NCI-H1417 (cell line): ENCODE data around the gene RPP25.
A peak's percentile ranks its signal among the peaks of the same experiment; 100 is the strongest.
"Not testable (repeated sequence)": the region's sequence is repeated elsewhere in the genome, so short reads cannot be mapped to it uniquely, and the experiment has no call there.

Source experiments
- DNase-seq, 3 experiments: peaks; one replicate each; lab custom pipeline; 2025; lab: John Stamatoyannopoulos, UW

Gene RPP25

GRCh38 chr15:74962671-74963070 is 6.1 kb upstream of the RPP25 start:
- no peak for DNase-seq

DNA sequence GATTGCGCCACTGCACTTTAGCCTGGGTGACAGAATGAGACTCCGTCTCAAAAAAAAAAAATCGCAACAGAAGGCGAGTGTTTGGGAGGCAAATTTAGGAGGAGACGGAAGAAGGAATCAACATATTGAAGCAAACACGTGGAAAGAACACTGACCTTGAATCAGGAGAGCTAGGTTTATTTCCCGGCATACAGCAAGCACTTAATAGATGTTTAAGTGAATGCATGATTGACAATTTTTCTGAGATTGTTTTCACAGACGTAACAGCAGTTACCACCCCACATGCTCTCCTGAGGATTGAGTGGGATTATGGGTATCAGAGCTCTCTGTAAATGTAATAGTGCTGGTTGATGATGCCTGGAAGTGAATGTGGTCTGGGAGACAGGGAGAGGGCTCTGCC is 5.6 kb upstream of the RPP25 start:
- DNase-seq = no peak

DNA sequence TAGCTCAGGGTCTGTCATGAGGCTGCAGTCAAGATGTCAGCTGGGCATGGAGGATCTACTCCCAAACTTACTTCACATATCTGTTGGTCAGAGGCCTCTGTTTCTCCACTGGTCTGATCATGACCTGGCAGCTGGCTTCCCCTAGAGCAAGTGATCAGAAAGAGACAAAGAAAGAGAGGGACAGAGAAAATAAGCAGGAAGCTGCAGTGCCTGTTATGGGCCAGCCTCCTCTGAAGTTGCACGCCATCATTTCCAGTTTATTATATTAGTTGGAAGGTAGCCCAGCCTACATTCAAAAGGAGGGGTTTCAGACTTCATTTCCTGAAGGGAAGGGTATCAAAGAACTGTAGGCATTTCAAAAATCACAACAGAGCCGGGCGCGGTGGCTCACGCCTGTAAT is 5.0 kb upstream of the RPP25 start:
- DNase-seq = peak in 1 of 3 experiments; percentile 47

DNA sequence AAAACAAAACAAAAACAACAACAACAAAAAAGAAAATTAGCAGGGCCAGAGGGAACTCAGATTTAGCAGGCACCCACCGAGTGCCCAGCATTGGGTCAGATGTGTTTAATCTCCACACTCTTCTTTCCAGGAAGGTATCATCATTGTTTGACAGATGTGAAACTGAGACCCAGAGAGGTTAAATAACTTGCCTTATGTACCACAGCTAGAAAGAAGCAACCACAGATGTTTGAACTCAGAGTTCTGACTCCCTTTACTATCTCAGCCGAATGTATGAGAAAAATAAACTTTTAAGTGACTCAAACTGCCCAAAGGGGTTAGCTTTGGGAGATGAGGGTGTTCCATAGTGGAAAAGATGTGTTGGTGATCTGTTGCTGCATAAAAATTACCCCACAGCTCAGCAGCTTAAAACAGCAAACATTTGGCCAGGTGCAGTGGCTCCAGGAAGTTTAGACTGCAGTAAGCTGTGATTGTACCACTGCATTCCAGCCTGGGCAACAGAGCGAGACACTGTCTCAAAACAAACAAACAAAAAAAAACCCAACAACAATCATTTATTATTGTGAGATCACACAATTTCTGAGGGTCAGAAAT is 4.5 kb upstream of the RPP25 start:
- peak in 1 of 3 experiments; percentile 47 for DNase-seq

DNA sequence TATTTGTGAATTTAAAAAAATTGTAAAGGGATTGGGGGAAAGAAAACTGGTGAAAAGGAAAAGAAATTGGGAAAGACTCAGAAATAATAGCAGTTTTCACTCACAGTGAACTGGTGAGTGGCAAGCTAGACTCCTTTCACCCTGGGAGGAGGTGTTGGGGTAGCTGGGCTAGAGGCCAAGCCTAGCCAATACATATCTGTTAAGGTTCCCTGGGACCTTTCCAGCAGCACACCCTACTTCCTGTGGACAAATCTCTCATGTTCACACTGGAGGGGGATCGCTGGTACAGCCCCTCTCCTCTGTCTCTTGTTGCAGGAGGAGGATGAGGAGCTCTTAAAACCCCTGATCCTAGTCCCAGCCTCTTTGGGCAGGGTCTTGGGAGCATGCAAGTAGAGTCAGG is 3.7 kb upstream of the RPP25 start:
- DNase-seq = peak in 1 of 3 experiments; percentile 60

DNA sequence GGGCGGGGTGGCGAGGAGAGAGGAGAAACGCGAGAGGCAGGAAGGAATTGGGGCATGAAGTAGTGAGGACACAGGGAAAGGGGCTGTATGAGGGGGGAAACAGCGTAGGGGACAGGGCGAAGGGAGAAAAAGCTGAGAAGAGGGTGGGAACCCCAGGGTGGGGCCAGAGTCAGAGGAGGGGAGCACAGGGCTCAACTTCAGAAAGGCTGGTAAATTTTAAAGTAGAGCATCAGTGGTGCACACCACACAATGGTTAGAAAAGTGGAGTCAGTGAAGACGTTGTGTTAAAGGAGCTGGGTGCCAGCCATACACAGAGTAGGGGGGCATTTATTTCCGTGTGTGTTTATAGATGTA is 3.0 kb upstream of the RPP25 start:
- no peak for DNase-seq

- peak in 2 of 3 experiments; percentile 82 to 91 for DNase-seq
These were observed 2.5 kb upstream of the RPP25 start for GRCh38 chr15:74958908-74959585.

DNA sequence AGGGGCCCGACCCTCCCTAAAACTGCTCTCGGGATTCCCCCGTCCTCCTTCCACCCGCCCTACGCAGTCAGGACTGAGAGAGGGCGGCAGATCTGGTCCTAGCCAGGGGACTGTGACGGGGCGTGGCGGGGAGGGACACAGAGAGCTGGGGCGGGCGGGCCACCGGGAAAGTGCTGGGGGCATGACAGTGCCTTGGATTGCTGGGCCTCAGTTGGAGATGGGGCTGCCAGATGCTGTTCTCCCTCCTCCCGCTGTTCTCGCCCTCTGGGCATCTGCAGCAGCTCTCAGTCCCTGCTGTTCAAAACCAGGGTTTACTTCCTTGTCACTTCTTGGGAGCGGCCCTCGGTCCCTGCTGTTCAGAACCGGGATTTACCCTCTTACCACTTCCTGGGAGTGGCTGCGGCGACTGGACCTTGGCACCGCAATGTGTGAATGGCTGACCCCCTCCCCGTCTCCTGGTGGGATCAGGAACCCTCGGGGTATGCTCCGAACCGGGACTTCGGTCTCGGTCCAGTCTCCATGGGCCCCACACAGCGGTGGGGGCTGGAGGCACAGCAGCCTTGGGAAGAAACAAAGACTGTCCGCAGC is 1.8 kb upstream of the RPP25 start:
- peak; percentile 40 to 83 (median 70) for DNase-seq

DNA sequence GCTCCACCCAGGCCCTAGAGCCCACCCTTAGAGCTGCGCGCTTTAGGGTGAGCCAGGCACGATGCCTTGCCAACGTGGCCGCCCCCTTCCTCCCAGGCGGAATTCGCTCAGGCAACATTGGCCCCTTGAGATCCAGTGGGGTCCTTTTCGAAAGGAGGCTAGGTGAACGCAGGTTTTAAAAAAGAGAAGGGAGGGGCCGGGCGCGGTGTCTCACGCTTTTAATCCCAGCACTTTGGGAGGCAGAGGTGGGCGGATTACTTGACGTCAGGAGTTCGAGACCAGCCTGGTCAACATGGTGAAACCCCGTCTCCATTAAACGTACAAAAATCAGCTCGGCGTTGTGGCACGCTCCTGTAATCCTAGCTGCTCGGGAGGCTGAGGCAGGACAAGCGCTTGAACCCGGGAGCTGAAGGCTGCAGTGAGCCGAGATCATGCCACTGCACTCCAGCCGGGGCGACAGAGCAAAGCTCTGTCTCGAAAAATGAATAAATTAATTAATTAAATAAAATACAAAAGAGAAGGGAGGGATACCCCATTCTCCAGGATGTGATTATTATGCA is 984 bp upstream of the RPP25 start:
- peak in 1 of 3 experiments; percentile 72 for DNase-seq

GRCh38 chr15:74955796-74956647 is 550 bp downstream of the RPP25 start:
- DNase-seq = peak; percentile 86 to 93 (median 90)

DNA sequence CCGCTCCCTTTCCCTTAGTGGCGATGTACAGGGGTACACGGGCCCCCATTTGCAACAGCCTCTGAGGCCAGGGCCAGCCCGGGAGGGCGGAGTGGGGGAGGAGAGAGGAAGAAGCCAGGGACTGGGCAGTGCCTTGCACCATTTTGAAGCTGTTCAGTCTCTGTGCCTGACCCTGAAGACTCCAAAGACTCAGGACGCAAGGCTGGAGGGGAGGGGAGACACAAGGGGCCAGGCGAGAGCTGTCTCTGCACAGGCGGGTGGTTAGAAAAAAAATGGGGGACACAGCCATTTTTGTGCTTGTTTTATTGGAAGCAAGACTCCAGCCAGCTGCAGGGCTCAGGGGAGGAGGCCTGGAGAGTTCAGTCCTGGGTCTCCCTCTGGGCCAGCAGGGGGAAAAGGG is 1.6 kb downstream of the RPP25 start:
- no peak for DNase-seq

DNA sequence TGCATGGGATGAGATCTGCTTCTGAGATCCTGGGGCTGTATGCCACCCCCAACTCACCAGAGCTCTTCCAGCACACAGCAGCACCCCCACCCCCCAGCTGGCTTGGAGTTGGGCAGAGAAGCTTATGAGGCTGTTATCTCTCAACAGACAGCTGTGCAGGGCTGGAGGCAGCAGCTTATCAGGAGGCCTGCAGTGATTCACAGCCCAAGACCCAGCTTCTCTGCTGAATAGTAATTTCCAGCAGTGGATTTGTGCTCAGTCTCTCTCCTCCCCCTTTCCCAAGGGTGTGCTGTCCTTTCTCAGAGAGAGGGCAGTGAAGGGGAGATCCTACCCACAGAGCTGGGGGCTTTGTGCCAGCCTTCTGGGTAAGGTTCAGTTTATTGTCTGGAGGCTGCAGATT is 2.1 kb downstream of the RPP25 start:
- peak in 1 of 3 experiments; percentile 12 for DNase-seq

DNA sequence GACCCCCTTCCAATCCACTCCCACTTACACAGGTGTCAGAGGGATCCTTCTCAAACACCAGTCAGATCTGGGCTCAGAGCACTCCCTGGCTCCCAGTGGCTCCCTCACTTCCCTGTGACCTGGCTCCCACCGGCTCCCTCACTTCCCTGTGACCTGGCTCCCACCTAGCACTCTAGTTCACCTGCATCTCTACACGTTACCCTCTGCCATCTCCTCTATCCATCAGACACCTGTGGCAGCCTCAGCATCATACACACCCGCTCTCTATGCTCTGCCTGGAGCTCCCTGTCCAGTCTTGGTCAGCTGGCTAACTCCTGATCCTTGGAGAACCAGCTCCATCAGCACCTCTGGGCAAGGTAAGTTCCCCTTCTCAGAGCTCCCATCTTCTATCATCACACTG is 5.6 kb downstream of the RPP25 start:
- no peak for DNase-seq

DNA sequence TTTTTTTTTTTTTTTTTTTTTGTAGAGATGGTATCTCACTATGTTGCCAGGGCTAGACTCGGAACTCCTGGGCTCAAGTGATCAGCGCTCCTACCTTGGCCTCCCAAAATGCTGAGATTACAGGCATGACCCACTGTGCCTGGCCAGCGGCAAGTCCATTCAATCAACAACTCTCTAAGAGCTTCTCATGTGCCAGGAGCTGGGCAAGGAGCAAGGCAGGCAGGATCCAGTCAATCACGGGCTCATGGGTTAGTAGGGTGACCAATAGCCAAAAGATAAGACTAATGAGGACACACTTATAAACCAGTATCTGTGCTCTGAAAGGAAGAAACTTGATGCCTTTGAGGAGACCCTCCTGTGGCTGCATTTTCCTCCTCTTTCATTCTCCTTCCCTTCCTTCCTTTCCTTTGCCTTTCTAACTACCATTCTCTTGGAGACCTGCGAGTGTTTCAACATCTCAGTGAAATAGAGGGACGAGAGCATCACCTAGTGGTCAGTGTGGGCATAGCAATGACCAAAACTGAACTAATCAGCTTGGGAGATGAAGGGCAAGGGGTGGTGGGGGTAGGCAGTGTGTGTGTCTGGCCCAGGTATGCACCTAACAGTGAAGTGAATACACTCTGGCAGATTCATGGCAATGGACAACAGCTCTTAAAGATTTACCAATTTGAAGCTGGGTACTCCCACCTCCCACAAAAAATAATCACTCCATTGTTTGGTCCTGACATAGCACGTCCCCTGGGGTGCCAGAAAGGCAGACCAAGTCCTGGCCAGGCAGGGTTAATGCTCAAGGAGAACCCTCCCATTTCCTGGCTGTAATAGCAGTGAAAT is 6.3 kb downstream of the RPP25 start:
- peak; percentile 80 to 93 (median 85) for DNase-seq

GRCh38 chr15:74937590-74938371 is 18.8 kb downstream of the RPP25 start, which contains the start of gene COX5A:
Gene COX5A (minus strand): TSS chr15:74938073. CDS start chr15:74938014, 59 bp downstream.
- DNase-seq = peak; percentile 98 to 99 (median 98)

- peak in 1 of 3 experiments; percentile 12 for DNase-seq
These were observed 19.3 kb downstream of the RPP25 start for GRCh38 chr15:74937272-74937589.

DNA sequence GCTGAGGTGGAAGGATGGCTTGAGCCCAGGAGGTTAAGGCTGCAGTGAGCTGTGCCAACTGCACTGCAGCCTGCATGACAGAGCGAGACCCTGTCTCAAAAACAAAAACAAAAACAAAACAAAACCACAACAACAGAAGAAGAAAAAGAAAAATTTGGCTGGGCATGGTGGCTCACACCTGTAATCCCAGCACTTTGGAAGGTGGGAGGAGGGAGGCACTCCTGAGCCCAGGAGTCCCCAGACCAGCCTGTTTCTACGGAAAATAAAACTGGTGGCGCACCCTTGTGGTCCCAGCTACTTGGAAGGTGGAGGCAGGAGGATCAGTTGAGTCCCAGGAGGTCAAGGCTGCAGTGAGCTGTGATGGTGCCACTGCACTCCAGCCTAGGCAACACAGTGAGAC is 21.4 kb downstream of the RPP25 start:
- DNase-seq = not testable (repeated sequence)

DNA sequence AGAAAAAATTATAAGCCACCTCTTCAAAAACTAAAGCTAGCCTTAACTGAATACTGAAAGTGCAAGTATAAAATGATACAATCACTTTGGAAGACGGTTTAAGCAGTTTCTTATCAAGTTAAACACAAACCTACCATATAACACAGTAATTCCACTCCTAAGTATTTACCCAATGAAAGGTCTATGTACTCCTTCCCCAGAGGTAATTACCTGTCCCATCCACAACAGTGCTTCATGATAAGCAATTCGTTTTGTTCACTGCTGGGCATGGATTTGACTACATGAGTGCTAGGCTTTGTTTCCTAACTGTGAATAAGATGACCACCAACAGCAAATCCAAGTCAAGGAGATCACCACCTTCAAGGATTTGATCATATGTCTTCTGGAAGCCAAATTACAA is 23.0 kb downstream of the RPP25 start:
- DNase-seq = no peak

- no peak for DNase-seq
These were observed 27.8 kb downstream of the RPP25 start for GRCh38 chr15:74928771-74929198.

GRCh38 chr15:74924525-74924924 is 32.0 kb downstream of the RPP25 start:
- DNase-seq = no peak

DNA sequence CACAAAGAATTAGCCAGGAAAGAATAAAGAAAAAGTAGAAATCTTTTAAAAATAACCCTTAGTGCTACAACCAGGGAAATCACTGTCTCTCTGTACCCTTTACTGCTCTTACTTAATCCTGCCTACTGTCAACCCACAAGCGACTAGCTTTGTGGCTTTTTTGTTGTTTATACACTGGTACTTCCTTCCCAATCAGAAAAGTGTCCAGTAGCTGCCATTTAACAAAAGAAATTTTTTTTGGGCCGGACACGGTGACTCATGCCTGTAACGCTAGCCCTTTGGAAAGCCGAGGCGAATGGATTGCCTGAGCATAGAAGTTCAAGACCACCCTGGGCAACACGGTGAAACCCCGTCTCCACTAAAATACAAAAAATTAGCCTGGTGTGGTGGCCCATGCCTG is 36.1 kb downstream of the RPP25 start:
- DNase-seq = no peak
